Parathyroid adenoma (tissue), 2 donors: ENCODE measurements around the gene PLSCR5.
A peak's percentile ranks its signal among the peaks of the same experiment; 100 is the strongest.

Experiments used
- H2AFZ ChIP-seq: fragments of 300-600 bp; sonication (generic); one replicate; pipeline ENCODE4 v1.7.0; 2017; ENCODE audit warnings: antibody characterized with exemption, mild to moderate bottlenecking
- H3K27ac ChIP-seq: fragments of 300-600 bp; sonication (generic); one replicate; pipeline ENCODE4 v1.7.0; 2017
- H3K27me3 ChIP-seq: fragments of 300-600 bp; sonication (generic); one replicate; pipeline ENCODE4 v1.7.0; 2017; ENCODE audit warnings: low read length; ENCODE audit not compliant: control insufficient read depth, insufficient read depth
- H3K36me3 ChIP-seq: fragments of 300-600 bp; sonication (generic); one replicate; pipeline ENCODE4 v1.7.0; 2017; ENCODE audit warnings: low read length; ENCODE audit not compliant: control insufficient read depth, insufficient read depth
- H3K4me1 ChIP-seq: fragments of 300-600 bp; sonication (generic); one replicate; pipeline ENCODE4 v1.7.0; 2017; ENCODE audit warnings: control low read depth
- H3K4me2 ChIP-seq: fragments of 300-600 bp; sonication (generic); one replicate; pipeline ENCODE4 v1.7.0; 2017; ENCODE audit warnings: low read length
- H3K4me3 ChIP-seq: fragments of 300-600 bp; sonication (generic); one replicate; pipeline ENCODE4 v1.7.0; 2017; ENCODE audit warnings: low read depth, low read length
- H3K79me2 ChIP-seq: fragments of 300-600 bp; sonication (generic); one replicate; pipeline ENCODE4 v1.7.0; 2017; ENCODE audit warnings: control low read depth
- H3K9ac ChIP-seq: fragments of 300-600 bp; sonication (generic); one replicate; pipeline ENCODE4 v1.7.0; 2017; ENCODE audit warnings: mild to moderate bottlenecking
- H3K9me3 ChIP-seq: fragments of 300-600 bp; sonication (generic); one replicate; pipeline ENCODE4 v1.7.0; 2017; ENCODE audit warnings: low read length; ENCODE audit not compliant: control insufficient read depth
- TF ChIP-seq, protein P1 (sequence below): fragments of 300-600 bp; sonication (generic); IDR thresholded peaks from one replicate; pipeline ENCODE4 v1.7.0; 2017; ENCODE audit warnings: antibody characterized with exemption, mild to moderate bottlenecking
- donor health status: primary hyperparathyroidism.

Gene PLSCR5

DNA sequence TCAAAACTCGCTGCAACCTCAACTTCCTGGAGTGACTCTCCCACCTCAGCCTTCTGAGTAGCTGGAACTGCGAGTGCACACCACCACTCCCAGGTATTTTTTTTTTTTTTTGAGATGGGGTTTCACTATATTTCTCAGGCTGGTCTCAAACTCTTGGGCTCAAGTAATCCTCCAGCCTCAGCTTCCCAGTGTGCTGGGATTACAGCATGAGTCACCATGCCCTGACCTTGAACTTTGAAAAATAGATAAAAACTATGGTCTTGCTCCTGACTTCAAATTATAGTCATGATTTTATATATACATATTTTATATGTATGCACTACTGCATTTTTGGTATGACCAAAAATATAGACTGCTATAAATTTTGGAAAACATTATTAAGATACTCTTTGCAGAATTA lies 6.9 kb upstream of the PLSCR5 start:
- H3K79me2 ChIP-seq: no peaks in the 10 kb centered on the region
- no peaks in the 10 kb centered on the region for H3K4me1 ChIP-seq
- no peak overlapping the region for H3K27ac ChIP-seq
- no peak overlapping the region for H3K9ac ChIP-seq
- no peak overlapping the region for H3K4me3 ChIP-seq
- no peaks in the 10 kb centered on the region for H3K27me3 ChIP-seq
- H2AFZ ChIP-seq: no peak overlapping the region
- H3K9me3 ChIP-seq: no peaks in the 10 kb centered on the region
- no peaks in the 10 kb centered on the region for H3K36me3 ChIP-seq
- TF ChIP-seq, protein P1, sequence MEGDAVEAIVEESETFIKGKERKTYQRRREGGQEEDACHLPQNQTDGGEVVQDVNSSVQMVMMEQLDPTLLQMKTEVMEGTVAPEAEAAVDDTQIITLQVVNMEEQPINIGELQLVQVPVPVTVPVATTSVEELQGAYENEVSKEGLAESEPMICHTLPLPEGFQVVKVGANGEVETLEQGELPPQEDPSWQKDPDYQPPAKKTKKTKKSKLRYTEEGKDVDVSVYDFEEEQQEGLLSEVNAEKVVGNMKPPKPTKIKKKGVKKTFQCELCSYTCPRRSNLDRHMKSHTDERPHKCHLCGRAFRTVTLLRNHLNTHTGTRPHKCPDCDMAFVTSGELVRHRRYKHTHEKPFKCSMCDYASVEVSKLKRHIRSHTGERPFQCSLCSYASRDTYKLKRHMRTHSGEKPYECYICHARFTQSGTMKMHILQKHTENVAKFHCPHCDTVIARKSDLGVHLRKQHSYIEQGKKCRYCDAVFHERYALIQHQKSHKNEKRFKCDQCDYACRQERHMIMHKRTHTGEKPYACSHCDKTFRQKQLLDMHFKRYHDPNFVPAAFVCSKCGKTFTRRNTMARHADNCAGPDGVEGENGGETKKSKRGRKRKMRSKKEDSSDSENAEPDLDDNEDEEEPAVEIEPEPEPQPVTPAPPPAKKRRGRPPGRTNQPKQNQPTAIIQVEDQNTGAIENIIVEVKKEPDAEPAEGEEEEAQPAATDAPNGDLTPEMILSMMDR: no peak
- no peak overlapping the region for H3K4me2 ChIP-seq

DNA sequence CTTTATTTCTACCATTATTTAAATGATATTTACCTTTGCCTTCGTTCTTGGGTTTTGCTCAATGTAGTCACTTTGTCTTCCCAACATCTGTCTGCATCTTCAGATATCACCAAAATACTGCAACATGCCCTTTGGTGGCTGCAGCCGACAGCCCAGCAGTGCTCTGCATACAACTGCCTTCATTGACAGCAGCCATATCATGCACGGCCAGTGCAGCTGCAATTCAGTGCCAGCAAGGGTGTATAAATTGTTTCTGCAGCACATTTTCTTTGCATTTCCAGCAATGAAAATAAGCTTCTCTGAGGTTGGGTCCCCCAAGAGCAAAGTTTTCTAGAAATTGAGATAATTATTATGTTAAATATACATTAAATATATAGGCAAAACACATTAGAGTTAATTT lies 6.0 kb upstream of the PLSCR5 start:
- Histone ChIP-seq H2AFZ (no peak overlapping the region), H3K4me3 (no peak overlapping the region), H3K4me2 (no peak overlapping the region), H3K4me1 (no peaks in the 10 kb centered on the region), H3K27me3 (no peaks in the 10 kb centered on the region), H3K36me3 (no peaks in the 10 kb centered on the region), H3K27ac (no peak overlapping the region), H3K9ac (no peak overlapping the region), H3K79me2 (no peaks in the 10 kb centered on the region), H3K9me3 (no peaks in the 10 kb centered on the region)
- TF ChIP-seq, protein P1: no peak

DNA sequence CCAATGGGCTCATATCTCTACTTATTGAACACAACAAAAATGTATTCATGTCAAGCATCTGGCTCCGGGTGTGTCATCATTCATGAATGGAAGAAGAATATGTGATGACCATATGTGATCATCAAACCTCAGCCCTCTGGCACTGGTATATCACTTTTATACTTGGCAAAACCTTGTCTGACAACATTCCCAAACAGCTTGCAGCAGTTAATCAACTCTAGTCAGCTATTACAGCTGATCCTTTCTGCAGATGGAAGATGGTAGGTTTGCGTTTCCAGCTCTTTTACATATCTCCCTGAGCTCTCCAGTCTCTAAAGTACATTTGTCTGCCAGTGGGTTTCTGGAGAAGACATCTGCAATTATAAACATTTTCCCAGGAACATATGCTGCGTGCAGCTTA lies 6.6 kb downstream of the PLSCR5 start:
- Histone ChIP-seq H3K4me1 (no peaks in the 10 kb centered on the region), H3K36me3 (no peaks in the 10 kb centered on the region), H3K9ac (no peak overlapping the region), H3K27me3 (no peaks in the 10 kb centered on the region), H3K9me3 (no peaks in the 10 kb centered on the region), H3K27ac (no peak overlapping the region), H3K4me3 (no peak overlapping the region), H3K4me2 (no peak overlapping the region), H2AFZ (no peak overlapping the region), H3K79me2 (no peaks in the 10 kb centered on the region)
- TF ChIP-seq, protein P1: no peak

DNA sequence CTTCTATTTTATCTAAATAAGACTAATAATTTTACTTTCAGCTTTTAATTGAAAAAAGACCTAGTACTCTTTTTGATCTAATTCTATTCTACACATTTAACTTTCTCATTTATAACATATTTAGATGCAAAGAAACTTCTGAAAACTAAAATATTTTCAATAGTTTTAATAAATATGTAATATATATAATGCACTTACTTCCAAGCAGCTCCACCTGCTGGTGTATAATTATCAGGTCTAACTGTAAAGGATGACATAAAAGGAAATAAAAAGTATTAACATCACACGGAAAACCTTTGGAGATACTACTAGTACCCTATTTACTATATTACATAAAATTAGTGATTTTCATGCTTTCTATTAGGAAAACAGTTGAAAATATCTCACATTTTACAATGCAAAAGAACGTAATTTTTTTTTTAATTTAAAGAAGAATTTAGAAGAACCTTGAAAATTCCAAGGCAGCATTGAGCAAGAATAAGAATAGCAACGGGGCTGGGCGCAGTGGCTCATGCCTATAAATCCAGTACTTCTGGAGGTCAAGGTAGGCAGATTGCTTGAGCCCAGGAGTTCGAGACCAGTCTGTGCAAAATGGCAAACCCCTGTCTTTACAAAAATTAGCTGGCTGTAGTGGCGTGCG lies 10.2 kb downstream of the PLSCR5 start:
- H3K9ac ChIP-seq: no peak overlapping the region
- no peaks in the 10 kb centered on the region for H3K9me3 ChIP-seq
- H3K4me2 ChIP-seq: no peak overlapping the region
- H3K36me3 ChIP-seq: no peaks in the 10 kb centered on the region
- H3K4me1 ChIP-seq: no peaks in the 10 kb centered on the region
- TF ChIP-seq, protein P1: peak; percentile 8
- H3K4me3 ChIP-seq: no peak overlapping the region
- no peaks in the 10 kb centered on the region for H3K79me2 ChIP-seq
- H3K27ac ChIP-seq: no peak overlapping the region
- no peak overlapping the region for H2AFZ ChIP-seq
- no peaks in the 10 kb centered on the region for H3K27me3 ChIP-seq

DNA sequence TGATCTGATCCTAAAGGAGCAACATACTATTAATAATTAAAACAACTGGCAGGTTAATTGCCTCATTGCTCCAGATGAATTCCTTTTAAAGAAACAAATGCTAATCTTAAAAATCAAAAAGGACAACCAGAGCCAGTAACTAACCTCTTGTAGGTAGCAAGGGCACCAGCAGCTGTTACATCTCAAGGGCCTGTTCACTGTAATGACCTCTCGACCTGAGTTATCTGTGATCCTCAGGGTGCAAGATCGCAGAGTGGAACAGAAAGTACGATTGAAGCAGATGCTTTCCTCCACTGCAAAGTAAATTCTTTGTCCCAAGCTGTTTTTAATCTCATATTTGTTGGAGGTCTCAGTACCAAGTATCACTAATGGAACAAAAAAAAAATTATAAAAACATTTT lies 11.4 kb downstream of the PLSCR5 start:
- no peak overlapping the region for H3K4me3 ChIP-seq
- H3K4me2 ChIP-seq: no peak overlapping the region
- H2AFZ ChIP-seq: no peak overlapping the region
- H3K9ac ChIP-seq: no peak overlapping the region
- no peaks in the 10 kb centered on the region for H3K36me3 ChIP-seq
- H3K4me1 ChIP-seq: no peaks in the 10 kb centered on the region
- H3K27ac ChIP-seq: no peak overlapping the region
- TF ChIP-seq, protein P1: no peak
- H3K27me3 ChIP-seq: no peaks in the 10 kb centered on the region
- H3K79me2 ChIP-seq: no peaks in the 10 kb centered on the region
- no peaks in the 10 kb centered on the region for H3K9me3 ChIP-seq
